Suppressor macrophage treated with lipopolysaccharide for 1 hour (primary cell): ENCODE results near the gene CDH20.
"Not testable (repeated sequence)": the region's sequence is repeated elsewhere in the genome, so short reads cannot be mapped to it uniquely, and the experiment has no call there.

Experiments used
- DNase-seq, 3 donors: peaks; one replicate each; pipeline ENCODE4 v3.0.0-alpha.2; 2020 to 2022

Gene CDH20

DNA sequence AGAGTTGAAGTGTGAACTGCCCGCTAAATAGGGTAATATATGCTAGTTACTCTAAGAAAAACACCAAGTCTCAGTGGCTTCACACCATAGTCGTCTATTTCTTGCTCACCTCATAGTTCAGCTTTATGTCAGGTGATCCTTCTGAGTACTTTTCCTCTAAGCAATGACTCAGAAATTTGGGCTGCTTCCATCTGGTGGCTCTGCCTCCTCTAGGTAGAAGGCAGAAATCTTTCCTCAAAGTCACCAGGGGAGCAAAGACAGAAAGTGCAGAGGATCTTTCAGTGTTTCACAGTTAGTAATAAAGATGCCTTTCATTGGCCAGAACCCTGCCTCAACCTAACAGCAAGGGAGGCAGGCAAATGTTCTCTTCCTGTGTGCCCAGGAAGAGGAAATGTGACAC, 17.3 kb downstream of the CDH20 start:
- DNase-seq = no peak

DNA sequence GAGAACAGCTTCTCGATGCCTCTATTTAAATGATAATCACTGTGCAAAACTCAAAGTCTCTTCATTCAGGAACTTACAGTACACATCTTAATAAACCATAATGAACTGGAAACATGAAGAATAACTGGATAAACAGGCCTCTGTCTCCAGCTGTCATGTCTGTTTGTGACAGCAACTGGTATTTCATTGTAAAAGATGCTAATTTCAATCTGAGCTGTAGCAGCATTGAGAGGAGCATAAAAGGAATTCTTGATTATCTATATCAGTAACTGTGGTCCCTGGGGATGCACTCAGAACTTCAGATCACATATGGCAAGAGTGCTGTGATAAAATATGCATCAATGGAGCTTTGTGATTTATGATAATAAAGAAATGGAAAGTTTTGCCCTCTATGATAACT, 18.8 kb downstream of the CDH20 start:
- DNase-seq = no peak

DNA sequence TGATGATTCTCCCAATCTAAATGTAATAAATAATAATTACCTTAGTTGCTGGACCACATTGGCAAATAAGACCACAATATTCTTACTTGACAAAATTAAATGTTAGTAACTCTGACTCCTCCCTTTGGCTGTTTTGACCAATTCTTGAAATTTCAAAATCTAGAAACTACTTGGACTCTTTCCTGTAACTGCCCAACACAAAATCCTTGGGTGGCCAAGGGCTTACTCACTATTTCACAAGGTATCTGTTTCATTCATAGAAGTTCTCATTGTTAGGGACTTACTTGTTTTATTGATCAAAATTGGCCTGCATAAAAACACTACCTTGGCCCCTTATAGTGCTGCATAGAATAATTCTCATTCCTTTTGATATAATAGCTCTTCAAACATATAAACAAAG, 19.4 kb downstream of the CDH20 start:
- DNase-seq = no peak

DNA sequence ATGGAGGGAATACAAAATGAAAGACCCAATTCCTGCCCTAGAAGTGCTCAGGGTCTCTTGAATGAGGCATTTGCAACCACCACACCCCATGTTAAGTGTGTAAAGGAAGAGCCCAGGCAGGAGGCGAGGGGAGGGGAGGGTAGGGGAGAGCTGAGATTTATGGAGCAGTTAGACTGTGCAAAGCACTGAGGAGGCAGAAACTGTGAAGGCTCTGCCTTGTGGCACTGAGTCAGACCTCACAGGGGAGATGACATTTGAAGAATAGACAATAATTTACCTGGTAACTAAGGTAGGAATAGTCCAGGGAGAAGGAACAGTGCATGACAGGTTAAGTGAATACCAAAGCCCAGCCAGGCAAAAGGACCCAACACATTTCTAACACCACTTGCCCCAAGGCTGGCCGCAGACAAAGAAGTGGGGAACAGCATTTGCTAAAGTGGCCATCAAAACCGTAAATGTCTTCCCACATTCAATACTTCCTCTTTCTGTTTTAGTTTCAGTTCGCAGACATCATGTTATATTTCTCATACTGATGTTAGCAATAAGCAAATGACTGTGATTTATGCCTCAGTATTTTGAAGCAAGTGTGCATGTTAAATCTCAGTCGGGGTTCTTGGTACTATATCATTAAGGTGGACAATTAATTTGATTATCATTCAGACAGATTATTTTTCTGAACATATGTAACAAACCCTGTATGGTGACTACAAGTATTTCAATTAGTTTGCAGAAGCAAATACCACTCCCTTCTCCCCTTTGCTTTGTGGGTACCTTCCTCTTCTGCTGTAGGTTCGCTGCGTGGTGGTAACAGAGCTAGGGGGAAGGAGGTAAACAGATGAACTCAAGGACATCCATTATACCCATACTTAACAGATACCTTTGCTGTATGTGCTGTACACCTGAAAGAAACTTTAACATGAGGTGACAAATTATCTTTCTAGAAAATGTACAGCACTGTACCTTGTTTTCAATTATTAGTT, 27.5 kb downstream of the CDH20 start:
- peak; percentile 30 to 58 (median 49) for DNase-seq

DNA sequence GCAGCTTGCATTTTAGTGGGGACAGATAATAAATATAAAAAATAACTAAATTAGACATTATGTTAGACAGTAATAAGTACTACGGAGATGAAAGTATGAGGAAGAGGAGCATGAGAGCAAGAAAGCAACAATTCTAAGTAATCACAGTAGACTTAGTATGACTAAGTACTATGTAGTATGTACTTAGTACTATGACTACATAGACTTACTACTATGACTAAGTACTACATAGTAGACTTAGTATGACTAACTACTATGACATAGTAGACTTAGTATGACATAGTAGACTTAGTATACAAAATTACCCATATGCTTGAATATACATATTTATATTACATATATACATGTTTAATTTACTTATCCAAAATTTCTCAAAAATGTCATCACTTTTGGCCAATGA, 29.3 kb downstream of the CDH20 start:
- DNase-seq = no peak

DNA sequence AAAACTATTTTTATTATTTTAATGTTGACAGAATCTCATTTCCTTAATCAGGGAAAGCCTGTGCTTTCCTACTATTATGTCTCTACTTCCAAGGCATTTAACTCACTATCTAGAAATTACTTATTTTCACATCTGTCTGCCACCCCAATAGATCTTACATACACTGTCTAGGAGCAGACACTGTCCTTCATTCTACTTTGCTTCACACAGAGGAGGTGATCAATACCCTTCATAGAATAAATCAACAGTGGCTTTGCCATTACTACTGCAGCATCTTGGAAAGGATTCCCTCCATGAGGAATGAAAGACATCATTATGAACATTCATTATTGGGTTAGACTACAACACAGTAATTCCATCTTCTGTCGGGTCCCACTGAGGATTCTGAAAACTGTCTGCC, 31.7 kb downstream of the CDH20 start:
- DNase-seq = no peak

DNA sequence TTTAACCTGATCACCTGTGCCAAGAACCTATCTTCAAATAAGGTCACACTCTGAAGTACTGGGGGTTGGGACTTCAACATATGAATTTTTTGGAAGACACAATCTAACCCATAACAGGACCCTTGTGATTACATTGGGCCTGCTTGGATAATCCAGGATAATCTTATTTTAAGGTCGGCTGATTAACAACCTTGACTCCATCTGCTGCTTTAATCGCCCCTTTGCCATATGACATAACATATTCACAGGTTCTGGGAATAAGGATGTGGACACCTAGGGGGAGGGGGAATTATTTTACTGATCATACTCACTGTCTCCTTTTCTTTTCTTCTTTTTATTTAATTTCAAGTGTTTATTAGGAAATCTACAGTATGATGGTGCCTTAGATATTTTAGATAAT, 34.8 kb downstream of the CDH20 start:
- DNase-seq = no peak

DNA sequence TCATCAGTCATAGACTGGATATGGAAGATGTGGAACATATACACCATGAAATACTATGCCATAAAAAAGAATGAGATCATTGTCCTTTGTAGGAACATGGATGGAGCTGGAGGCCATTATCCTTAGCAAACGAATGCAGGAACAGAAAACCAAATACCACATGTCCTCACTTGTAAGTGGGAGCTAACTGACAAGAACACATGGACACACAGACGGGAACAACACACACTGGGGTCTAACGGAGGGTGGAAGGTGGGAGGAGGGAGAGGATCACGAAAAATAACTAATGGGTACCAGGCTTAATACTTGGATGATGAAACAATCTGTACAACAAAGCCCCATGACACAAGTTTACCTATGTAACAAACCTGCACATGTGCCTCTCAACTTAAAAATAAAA, 36.4 kb downstream of the CDH20 start:
- not testable (repeated sequence) for DNase-seq

DNA sequence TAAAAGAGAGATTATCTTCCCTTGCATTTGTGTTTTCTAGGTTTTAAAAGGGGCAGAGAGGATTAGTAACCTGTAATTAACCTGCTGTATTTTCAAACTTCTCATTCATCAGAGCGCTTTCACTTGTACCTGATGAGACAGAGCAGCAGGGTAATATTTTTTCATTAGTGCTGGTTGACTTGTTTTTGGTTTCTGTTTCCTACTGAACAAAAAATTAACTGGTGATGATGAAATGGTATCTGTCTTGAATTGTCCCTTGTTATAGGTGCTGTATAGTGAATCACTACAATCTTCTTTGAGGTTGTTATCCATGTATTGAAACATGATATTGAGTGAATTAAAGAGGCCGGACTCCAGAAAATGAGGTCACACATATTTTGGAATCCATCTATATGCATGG, 37.9 kb downstream of the CDH20 start:
- DNase-seq = no peak

DNA sequence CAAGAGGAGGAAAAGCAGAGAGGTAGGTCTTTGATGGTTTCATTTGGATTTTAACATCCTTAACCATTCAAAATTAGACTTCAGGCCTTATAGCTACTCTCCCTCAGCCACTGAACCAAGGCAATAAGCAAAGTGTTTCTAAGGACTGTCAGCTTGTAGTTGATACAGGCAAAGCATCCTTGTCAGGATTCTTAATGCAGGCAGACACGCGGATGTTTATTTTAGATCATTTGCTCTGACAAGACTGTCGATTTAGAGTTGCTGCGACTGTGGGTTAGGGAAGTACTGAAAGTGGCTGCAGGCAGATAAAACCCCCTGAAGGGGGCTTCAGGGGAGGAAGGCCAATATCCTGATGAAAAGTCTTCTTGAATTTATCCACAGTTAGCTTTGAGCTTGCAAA, 46.6 kb downstream of the CDH20 start:
- DNase-seq = no peak

DNA sequence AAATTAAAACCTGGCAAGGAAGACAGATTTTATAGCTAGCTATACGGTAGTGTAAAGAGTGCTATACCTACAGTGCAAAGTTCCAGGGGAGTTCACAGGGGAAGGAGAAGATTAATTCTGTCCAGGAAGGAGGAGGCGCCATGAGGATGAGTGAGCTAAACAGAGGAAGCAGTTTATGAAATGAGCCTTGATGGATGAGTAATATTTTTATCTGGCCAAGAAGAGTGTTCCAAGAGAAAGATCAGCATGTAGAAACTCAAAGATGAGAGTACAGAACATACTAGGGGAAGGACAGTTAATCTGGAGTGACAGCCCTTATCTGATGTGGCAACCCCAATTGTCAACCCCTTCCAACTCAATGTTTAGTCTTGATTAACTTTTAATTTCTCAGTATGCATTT, 54.8 kb downstream of the CDH20 start:
- no peak for DNase-seq

DNA sequence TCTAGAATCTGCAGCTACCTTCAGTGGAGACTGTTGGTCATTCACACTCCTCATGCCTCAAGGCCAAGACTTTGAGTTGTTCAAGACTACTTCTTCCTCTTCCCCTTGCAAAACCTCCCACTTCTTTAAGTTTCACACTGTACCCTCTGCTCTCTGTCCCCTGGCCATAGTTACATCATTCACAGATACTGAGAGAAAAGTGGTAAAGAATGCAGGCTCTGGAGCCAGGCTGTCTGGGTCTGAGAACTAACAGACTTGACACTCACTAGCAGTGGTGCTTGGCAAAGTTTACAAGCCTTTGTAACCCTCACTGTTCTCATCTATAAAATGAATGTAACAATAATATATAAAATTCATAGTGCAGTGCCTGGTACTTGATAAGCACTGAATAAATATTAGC, 61.8 kb downstream of the CDH20 start:
- no peak for DNase-seq

DNA sequence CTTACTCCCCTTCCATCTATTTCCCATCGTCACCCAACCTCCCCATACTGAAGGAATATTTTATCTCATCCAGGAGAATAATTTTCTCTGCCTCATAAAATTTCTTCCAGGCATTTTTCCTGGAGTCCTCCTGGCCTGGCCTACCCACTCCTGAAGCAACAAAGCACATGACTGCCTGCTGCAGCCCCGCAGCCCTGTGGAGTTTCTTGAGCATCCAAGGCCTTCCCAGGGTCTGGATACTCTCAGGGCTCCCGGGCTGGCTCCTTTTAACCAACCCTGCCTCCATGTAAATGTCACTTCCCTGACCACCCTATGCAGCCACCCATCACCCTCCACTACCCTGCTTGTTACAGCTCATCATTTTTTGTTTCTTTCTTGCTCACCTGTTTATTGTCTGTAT, 64.0 kb downstream of the CDH20 start:
- DNase-seq = no peak

DNA sequence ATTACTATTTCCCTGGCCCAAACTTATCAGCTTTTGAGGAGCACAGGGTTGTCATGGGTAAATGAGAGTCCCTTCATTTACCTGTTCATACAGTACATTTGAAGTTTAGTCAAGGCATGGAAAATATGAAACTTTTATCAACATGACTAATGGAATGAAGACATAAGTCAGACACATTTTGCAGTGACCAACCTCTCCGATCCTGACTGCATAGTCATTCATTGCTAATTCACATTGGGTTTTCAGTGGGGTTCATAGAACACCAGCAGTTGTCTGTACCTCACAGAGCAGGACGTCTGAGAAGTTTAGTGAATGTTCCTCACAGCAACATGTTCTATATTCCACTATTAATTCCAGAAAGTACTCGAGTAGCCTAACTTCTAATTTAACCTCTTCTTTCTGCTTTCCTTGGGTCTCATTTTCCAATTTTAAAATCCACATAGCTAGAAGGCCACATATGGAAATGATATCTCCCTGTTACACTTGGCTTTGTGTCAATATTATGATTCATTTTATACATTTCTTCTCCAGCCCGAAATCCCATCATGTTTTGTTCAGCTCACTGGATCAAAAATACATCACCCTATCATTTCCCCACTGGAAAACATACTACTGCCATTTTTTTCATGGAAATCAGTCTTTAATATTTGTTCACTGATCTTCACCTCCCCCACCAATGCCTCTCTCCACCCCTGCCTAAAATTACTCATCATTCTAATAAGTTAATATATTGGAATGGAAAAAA, 65.9 kb downstream of the CDH20 start:
- no peak for DNase-seq

DNA sequence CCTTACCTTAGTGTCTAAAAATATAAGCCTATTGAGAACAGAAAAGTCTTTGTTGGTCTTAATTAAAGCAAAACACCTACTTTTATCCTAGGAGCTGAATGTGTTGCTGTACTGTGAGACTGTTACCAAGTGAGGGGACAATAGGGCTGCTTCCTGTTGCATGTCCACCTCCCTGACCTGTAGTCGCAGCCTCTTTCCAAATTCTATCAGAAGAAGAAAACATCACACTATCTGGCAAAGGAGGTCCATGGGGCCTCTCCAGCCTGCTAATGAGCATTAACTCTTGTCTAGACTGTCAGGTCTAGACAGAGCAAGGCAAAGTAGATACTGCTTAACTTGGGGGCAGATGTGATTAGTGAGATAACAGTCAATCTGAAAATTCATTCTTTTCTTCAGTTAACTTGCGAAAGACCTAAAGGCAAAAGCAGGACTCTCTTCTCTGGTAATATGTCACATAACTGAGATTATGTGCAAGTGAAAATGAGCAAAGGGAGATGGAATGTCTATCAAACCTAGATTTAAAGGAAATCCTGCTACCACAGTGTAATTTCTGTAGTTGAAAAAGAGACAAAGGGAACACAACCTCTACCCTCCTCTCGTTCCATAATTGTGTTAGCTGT, 66.9 kb downstream of the CDH20 start:
- no peak for DNase-seq

DNA sequence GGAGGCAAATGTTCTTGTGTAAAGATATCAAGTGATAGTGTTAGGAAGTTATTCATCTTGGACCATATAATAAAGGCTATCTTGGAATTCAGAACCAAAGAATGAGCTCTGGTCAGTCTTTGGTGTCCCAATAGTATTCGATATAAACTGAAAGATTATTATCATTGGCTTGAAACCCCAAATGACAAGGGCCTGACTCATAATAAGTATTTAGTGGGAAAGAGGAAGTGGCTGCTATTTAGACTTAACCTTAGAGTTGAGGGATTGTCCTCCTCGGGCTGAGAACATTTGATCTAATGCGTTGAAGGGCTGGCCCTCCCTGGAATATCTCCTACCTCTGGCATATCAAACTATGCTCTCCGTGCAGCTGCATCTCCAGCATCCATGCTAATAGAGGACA, 67.5 kb downstream of the CDH20 start:
- peak in 1 of 3 donors; percentile 1 for DNase-seq

DNA sequence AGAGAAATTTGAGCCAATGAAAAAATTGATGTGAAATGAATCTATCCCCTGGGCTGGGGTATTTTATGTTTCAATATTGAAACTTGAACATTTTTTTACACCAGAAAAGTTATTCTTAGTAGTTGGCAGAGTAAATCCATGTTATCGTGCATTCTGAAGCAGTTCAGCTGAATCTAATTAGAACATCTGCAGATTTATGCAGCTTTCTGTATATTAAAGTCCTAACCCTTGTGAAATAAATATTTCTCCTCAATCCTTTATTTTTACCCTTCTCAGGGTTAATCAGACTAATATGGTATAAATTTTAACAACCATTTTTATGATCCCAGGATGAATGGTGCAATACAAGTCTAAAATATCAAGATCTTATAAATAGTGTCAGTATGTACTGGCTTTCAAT, 69.5 kb downstream of the CDH20 start:
- DNase-seq = no peak

DNA sequence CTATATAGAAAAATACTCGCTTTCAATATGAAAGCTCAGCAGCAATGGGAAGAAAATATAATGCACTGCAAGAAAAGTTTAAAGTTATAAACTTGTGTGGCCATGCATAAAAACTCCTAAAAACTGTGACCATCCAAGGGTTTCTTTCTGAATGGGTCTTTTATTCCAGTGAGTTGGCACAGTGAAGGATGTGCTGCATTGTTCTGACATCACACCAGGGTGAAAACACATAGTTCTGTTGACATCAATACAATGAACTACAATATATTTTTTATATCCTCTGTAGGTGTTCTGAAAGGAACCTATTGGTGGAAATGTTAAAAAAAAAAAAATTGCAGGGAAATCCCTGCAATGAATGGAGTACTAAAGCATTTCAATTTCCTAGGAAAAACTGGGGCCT, 80.2 kb downstream of the CDH20 start:
- no peak for DNase-seq

DNA sequence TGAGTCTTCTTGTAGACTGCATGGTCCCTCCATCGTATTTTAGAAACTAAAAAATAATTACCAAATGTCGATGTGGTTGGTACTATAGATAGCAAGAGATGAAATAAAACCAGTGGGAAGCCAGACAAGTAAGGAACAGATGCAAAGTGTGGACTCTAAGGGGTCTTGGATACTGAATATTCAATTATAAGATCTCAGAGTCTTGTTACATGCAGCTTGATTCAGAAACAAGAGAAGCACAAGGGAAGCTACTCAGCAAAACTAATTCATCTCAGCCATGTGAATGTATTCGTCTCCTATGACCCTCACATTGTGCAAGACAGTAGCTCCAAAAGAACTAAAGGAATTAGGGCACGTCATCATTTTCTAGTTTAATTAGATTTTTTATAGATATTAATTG, 80.9 kb downstream of the CDH20 start:
- no peak for DNase-seq

DNA sequence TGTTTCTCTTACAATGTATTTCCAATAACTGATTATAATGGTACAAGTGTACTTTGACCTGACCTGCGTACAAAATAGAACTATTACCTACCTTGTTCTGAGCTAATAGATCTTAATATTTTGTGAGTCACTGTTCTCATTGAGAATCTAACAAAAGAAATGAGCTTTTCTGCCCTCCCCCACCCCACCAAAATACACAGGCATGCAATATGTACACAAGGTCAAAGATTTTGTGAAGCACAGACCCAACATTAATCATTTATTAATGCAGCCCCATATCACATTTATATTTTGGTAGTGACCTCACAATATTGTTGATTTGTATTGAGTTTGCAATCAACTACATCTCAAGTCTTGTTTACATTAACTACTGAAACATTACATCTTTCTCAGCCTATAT, 86.5 kb downstream of the CDH20 start:
- DNase-seq = no peak

DNA sequence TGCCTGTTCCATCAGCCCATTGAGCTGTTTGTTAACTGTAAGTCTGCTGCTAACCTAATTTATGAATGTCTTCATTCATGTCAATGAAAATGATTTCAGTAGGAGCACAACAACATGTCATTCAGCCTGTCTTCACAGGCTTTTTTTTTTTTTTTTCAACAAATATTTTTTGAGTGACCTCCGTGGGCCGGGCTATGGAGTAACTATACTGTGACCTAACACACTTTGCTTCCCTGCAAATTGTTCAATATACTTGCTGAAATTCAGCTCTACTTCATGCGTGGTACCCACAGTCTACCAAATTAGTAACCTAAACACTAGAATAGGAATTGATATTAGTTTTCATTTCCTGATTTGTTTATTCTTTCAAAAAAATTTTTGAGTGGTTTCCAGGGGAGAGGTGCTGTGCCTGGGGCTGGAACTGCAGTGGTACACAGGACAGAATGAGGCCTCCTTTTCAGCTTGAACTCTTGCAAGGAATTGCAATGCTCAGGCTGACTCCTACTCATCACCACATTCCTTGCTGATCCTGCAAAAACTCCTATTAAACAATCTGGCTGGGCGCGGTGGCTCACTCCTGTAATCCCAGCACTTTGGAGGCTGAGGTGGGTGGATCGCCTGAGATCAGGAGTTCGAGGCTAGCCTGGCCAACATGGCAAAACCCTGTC, 87.1 kb downstream of the CDH20 start:
- DNase-seq = no peak

DNA sequence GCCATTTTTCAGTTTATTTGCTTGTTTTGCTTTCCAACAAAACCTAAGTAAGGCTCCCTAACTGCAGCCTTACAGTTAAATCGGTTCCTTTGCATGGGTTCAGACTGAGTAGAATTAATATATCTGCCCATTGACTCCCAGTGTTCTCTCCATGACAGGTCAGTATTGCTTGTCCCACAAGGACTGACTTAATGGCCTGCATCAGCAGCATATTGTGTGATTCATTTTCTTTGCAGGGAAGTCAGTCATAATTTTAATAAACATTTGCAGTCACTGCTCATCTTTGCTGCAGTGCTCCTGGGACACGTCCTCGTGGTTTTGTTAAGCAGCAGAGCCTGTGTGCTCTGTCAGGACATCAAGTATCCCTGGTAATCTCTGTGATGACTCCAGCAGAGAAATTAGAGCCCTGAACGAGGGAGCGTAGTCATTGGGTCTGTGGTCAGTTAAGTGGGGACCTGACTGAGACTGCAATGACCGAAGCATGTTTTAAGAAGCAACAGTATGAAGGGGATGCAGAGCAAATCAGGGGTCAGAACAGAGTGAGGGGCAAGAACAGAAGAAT, 93.3 kb downstream of the CDH20 start:
- DNase-seq = no peak

DNA sequence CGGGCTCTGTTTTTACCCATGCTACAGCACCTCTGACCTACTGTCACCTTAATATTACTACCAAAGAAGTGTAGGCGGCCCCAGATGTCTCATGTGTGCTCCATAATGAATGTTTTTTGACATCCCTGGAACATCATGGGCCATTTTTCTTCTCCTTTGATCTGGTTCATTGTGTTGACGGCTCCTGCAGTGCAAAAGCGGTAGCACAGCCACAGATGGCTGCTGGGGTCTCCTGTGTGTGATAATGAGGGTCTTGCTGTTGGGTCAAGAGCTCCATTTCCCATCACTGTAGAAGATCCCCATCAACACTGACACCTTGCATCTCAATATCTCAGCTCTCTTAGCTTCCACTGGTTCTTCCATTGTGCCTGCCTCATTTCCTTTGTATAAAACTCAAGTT, 95.0 kb downstream of the CDH20 start:
- DNase-seq = no peak
